Astrocyte (in vitro differentiated cells and primary cell): ENCODE measurements around the gene WDR43. TPM values are rescaled to one million over a fixed set of nuclear protein-coding genes. Genes with fewer than 3 reads are reported as not detected.

Source experiments
- DNase-seq: peaks from one replicate; pipeline ENCODE4 v3.0.0-alpha.2; 2010; ENCODE audit warnings: low read depth
- FAIRE-seq: peaks from 2 replicates; lab custom pipeline; 2011; peaks lifted over from hg19 to GRCh38; lab: Jason Lieb, UNC
- H2AFZ ChIP-seq: 2 replicates; pipeline ENCODE4 v1.6.0; 2012; ENCODE audit warnings: low read depth, low read length, inconsistent platforms
- H3K27ac ChIP-seq: 2 replicates; pipeline ENCODE4 v1.5.1; 2011; ENCODE audit warnings: low read depth, low read length, inconsistent platforms
- H3K27me3 ChIP-seq: 2 replicates; pipeline ENCODE4 v1.6.0; 2011; ENCODE audit warnings: low read length, inconsistent platforms; ENCODE audit not compliant: insufficient read depth
- H3K36me3 ChIP-seq: 2 replicates; pipeline ENCODE4 v1.5.1; 2011; ENCODE audit warnings: low read length, inconsistent platforms; ENCODE audit not compliant: insufficient read depth
- H3K4me1 ChIP-seq: 2 replicates; pipeline ENCODE4 v1.5.1; 2011; ENCODE audit warnings: low read length, inconsistent platforms; ENCODE audit not compliant: insufficient read depth
- H3K4me2 ChIP-seq: 2 replicates; pipeline ENCODE4 v1.6.0; 2012; ENCODE audit warnings: low read length, inconsistent platforms
- H3K4me3 ChIP-seq: 2 replicates; pipeline ENCODE4 v1.5.1; 2011; ENCODE audit warnings: low read depth, mild to moderate bottlenecking, low read length, inconsistent platforms; ENCODE audit not compliant: insufficient read depth
- H3K79me2 ChIP-seq: 2 replicates; pipeline ENCODE4 v1.6.0; 2012; ENCODE audit warnings: mild to moderate bottlenecking, low read length, inconsistent platforms; ENCODE audit not compliant: insufficient read depth
- H3K9ac ChIP-seq: 2 replicates; pipeline ENCODE4 v1.6.0; 2012; ENCODE audit warnings: mild to moderate bottlenecking, low read length, inconsistent platforms
- H3K9me3 ChIP-seq: 2 replicates; pipeline ENCODE4 v1.5.1; 2012; ENCODE audit warnings: low read depth, mild to moderate bottlenecking, low read length, inconsistent platforms; ENCODE audit not compliant: insufficient read depth
- H4K20me1 ChIP-seq: 2 replicates; pipeline ENCODE4 v1.6.0; 2012; ENCODE audit warnings: low read length, inconsistent platforms; ENCODE audit not compliant: insufficient read depth
- H3K27ac Mint-ChIP-seq: one replicate; pipeline ENCODE4 v1.8.0; 2021; ENCODE audit warnings: mild to moderate bottlenecking, mixed read lengths; ENCODE audit not compliant: unreplicated experiment
- H3K27me3 Mint-ChIP-seq: one replicate; pipeline ENCODE4 v1.8.0; 2021; ENCODE audit warnings: low read depth, mixed read lengths; ENCODE audit not compliant: unreplicated experiment
- H3K36me3 Mint-ChIP-seq: one replicate; pipeline ENCODE4 v1.8.0; 2021; ENCODE audit warnings: low read depth, mixed read lengths; ENCODE audit not compliant: unreplicated experiment
- H3K4me1 Mint-ChIP-seq: one replicate; pipeline ENCODE4 v1.8.0; 2021; ENCODE audit warnings: low read depth, mixed read lengths; ENCODE audit not compliant: unreplicated experiment
- H3K4me3 Mint-ChIP-seq: one replicate; pipeline ENCODE4 v1.8.0; 2021; ENCODE audit warnings: mild to moderate bottlenecking, moderate library complexity, mixed read lengths; ENCODE audit not compliant: unreplicated experiment
- H3K9me3 Mint-ChIP-seq: one replicate; pipeline ENCODE4 v1.8.0; 2021; ENCODE audit warnings: mild to moderate bottlenecking, mixed read lengths; ENCODE audit not compliant: unreplicated experiment
- CTCF ChIP-seq: IDR thresholded peaks from 2 replicates; pipeline ENCODE4 v1.5.1; 2011; ENCODE audit warnings: low read depth, mild to moderate bottlenecking, inconsistent platforms, low read length, moderate library complexity; ENCODE audit not compliant: insufficient read depth
- EZH2 ChIP-seq: IDR thresholded peaks from 2 replicates; pipeline ENCODE4 v1.6.1; 2012; ENCODE audit warnings: mild to moderate bottlenecking, low read length, inconsistent platforms; ENCODE audit not compliant: insufficient read depth
- total RNA-seq: library from RNA; stranded (reverse); gene quantifications from 2 replicates; pipeline ENCODE4 v1.2.1, GENCODE V29; 2021

The WDR43 gene
- total RNA-seq, 1 donor from 2014 or later: 83.9 TPM

- H3K9me3 ChIP-seq: no peaks in the 10 kb centered on the region
- Mint-ChIP-seq H3K36me3 (peaks cover 10% of the 10 kb centered on the region), H3K4me1 (peaks cover 54% of the 10 kb centered on the region), H3K27me3 (no peaks in the 10 kb centered on the region), H3K4me3 (no peak overlapping the region), H3K27ac (no peak overlapping the region), H3K9me3 (no peaks in the 10 kb centered on the region)
- no peak overlapping the region for H3K4me2 ChIP-seq
- no peak overlapping the region for H2AFZ ChIP-seq
- FAIRE-seq (no peak), DNase-seq (no peak)
- H3K27me3 ChIP-seq: no peaks in the 10 kb centered on the region
- H3K9ac ChIP-seq: no peak overlapping the region
- no peak for TF ChIP-seq EZH2
- TF ChIP-seq CTCF: no peak
- no peak overlapping the region for H3K27ac ChIP-seq
- peaks cover 11% of the 10 kb centered on the region for H3K4me1 ChIP-seq
- H4K20me1 ChIP-seq: peaks cover 95% of the 10 kb centered on the region
- H3K36me3 ChIP-seq: peaks cover 24% of the 10 kb centered on the region
- no peak overlapping the region for H3K4me3 ChIP-seq
- H3K79me2 ChIP-seq: peaks cover 100% of the 10 kb centered on the region
Observed at GRCh38 chr2:28901841-28902240, 7.4 kb downstream of the WDR43 start.

- Histone ChIP-seq H2AFZ (no peak overlapping the region), H3K79me2 (peaks cover 97% of the 10 kb centered on the region), H3K4me3 (no peak overlapping the region), H3K27ac (no peak overlapping the region), H3K9ac (no peak overlapping the region), H3K27me3 (no peaks in the 10 kb centered on the region), H3K9me3 (no peaks in the 10 kb centered on the region), H3K36me3 (peaks cover 30% of the 10 kb centered on the region), H4K20me1 (peaks cover 92% of the 10 kb centered on the region), H3K4me2 (no peak overlapping the region), H3K4me1 (peaks cover 3% of the 10 kb centered on the region)
- no peaks in the 10 kb centered on the region for H3K9me3 Mint-ChIP-seq
- peaks cover 13% of the 10 kb centered on the region for H3K36me3 Mint-ChIP-seq
- TF ChIP-seq CTCF (no peak), EZH2 (no peak)
- H3K27ac Mint-ChIP-seq: no peak overlapping the region
- H3K4me3 Mint-ChIP-seq: no peak overlapping the region
- no peak for FAIRE-seq
- DNase-seq: no peak
- peaks cover 52% of the 10 kb centered on the region for H3K4me1 Mint-ChIP-seq
- no peaks in the 10 kb centered on the region for H3K27me3 Mint-ChIP-seq
Observed at GRCh38 chr2:28902584-28902983, 8.1 kb downstream of the WDR43 start.

- H4K20me1 ChIP-seq: peaks cover 91% of the 10 kb centered on the region
- H3K27ac ChIP-seq: no peak overlapping the region
- H3K4me2 ChIP-seq: no peak overlapping the region
- peak; percentile 52 for DNase-seq
- no peak overlapping the region for H2AFZ ChIP-seq
- H3K27me3 ChIP-seq: no peaks in the 10 kb centered on the region
- H3K4me3 ChIP-seq: no peak overlapping the region
- H3K9me3 ChIP-seq: no peaks in the 10 kb centered on the region
- TF ChIP-seq CTCF (no peak), EZH2 (no peak)
- Mint-ChIP-seq H3K36me3 (peaks cover 24% of the 10 kb centered on the region), H3K4me1 (peaks cover 40% of the 10 kb centered on the region), H3K27ac (peak overlapping the region; percentile 73), H3K9me3 (no peaks in the 10 kb centered on the region), H3K27me3 (no peaks in the 10 kb centered on the region), H3K4me3 (no peak overlapping the region)
- no peak overlapping the region for H3K9ac ChIP-seq
- H3K4me1 ChIP-seq: peaks cover 2% of the 10 kb centered on the region
- H3K79me2 ChIP-seq: peaks cover 96% of the 10 kb centered on the region
- no peak for FAIRE-seq
- H3K36me3 ChIP-seq: peaks cover 42% of the 10 kb centered on the region
Observed at GRCh38 chr2:28904295-28904694, 9.8 kb downstream of the WDR43 start.
